Parathyroid adenoma (tissue), 2 donors: ENCODE results near the gene AGBL5.

Source experiments
- H2AFZ ChIP-seq: fragments of 300-600 bp; sonication (generic); one replicate; pipeline ENCODE4 v1.7.0; 2017; ENCODE audit warnings: antibody characterized with exemption, mild to moderate bottlenecking
- H3K27ac ChIP-seq: fragments of 300-600 bp; sonication (generic); one replicate; pipeline ENCODE4 v1.7.0; 2017
- H3K27me3 ChIP-seq: fragments of 300-600 bp; sonication (generic); one replicate; pipeline ENCODE4 v1.7.0; 2017; ENCODE audit warnings: low read length; ENCODE audit not compliant: control insufficient read depth, insufficient read depth
- H3K36me3 ChIP-seq: fragments of 300-600 bp; sonication (generic); one replicate; pipeline ENCODE4 v1.7.0; 2017; ENCODE audit warnings: low read length; ENCODE audit not compliant: control insufficient read depth, insufficient read depth
- H3K4me1 ChIP-seq: fragments of 300-600 bp; sonication (generic); one replicate; pipeline ENCODE4 v1.7.0; 2017; ENCODE audit warnings: control low read depth
- H3K4me2 ChIP-seq: fragments of 300-600 bp; sonication (generic); one replicate; pipeline ENCODE4 v1.7.0; 2017; ENCODE audit warnings: low read length
- H3K4me3 ChIP-seq: fragments of 300-600 bp; sonication (generic); one replicate; pipeline ENCODE4 v1.7.0; 2017; ENCODE audit warnings: low read depth, low read length
- H3K79me2 ChIP-seq: fragments of 300-600 bp; sonication (generic); one replicate; pipeline ENCODE4 v1.7.0; 2017; ENCODE audit warnings: control low read depth
- H3K9ac ChIP-seq: fragments of 300-600 bp; sonication (generic); one replicate; pipeline ENCODE4 v1.7.0; 2017; ENCODE audit warnings: mild to moderate bottlenecking
- H3K9me3 ChIP-seq: fragments of 300-600 bp; sonication (generic); one replicate; pipeline ENCODE4 v1.7.0; 2017; ENCODE audit warnings: low read length; ENCODE audit not compliant: control insufficient read depth
- TF ChIP-seq, protein P1 (sequence below): fragments of 300-600 bp; sonication (generic); IDR thresholded peaks from one replicate; pipeline ENCODE4 v1.7.0; 2017; ENCODE audit warnings: antibody characterized with exemption, mild to moderate bottlenecking
- donor health status: primary hyperparathyroidism.

Gene AGBL5

DNA sequence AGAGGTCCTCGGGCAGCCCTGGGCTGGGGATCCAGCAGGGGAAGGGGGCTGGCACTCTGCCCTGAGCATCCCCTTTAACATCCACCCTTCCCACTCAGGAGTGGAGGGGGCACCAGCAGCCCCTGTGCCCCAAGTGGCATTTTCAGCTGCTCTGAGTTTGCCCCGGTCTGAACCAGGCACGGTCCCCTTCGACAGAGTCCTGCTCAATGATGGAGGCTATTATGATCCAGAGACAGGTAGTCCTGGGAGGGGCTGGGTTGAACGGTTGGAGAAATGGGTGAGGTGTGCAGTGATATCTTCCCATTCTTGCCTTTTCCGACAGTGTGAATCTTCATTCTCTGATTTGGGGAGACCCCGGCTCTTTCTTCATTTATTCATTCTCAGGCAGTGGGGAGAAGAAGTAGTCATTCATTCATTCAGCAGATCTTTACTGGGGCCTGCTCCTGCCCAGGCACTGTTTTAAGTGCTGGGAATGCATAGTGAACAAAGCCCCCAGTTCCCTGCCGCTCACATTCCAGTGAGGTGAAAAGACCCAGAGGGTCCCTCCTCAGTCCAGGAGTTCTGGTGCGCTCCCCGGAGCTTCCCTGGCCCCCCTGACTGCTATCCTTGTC lies 33.7 kb downstream of the AGBL5 start:
- Histone ChIP-seq H3K9me3 (no peaks in the 10 kb centered on the region), H3K4me2 (peak overlapping the region; percentile 85), H3K4me1 (peaks cover 15% of the 10 kb centered on the region), H3K27me3 (no peaks in the 10 kb centered on the region), H3K36me3 (no peaks in the 10 kb centered on the region), H2AFZ (peak overlapping the region; percentile 97), H3K9ac (no peak overlapping the region), H3K27ac (peak overlapping the region; percentile 2), H3K4me3 (peak overlapping the region; percentile 56), H3K79me2 (no peaks in the 10 kb centered on the region)
- TF ChIP-seq, protein P1, sequence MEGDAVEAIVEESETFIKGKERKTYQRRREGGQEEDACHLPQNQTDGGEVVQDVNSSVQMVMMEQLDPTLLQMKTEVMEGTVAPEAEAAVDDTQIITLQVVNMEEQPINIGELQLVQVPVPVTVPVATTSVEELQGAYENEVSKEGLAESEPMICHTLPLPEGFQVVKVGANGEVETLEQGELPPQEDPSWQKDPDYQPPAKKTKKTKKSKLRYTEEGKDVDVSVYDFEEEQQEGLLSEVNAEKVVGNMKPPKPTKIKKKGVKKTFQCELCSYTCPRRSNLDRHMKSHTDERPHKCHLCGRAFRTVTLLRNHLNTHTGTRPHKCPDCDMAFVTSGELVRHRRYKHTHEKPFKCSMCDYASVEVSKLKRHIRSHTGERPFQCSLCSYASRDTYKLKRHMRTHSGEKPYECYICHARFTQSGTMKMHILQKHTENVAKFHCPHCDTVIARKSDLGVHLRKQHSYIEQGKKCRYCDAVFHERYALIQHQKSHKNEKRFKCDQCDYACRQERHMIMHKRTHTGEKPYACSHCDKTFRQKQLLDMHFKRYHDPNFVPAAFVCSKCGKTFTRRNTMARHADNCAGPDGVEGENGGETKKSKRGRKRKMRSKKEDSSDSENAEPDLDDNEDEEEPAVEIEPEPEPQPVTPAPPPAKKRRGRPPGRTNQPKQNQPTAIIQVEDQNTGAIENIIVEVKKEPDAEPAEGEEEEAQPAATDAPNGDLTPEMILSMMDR = no peak

GRCh38 chr2:27085673-27086089 lies 34.2 kb downstream of the AGBL5 start:
- H3K27me3 ChIP-seq = no peaks in the 10 kb centered on the region
- peak overlapping the region; percentile 97 for H2AFZ ChIP-seq
- peaks cover 15% of the 10 kb centered on the region for H3K4me1 ChIP-seq
- TF ChIP-seq, protein P1 = peak; percentile 42
- H3K4me3 ChIP-seq = peak overlapping the region; percentile 56
- peak overlapping the region; percentile 85 for H3K4me2 ChIP-seq
- no peaks in the 10 kb centered on the region for H3K79me2 ChIP-seq
- H3K27ac ChIP-seq = peak overlapping the region; percentile 2
- no peak overlapping the region for H3K9ac ChIP-seq
- H3K9me3 ChIP-seq = no peaks in the 10 kb centered on the region
- H3K36me3 ChIP-seq = no peaks in the 10 kb centered on the region

- Histone ChIP-seq H2AFZ (peak overlapping the region; percentile 97), H3K36me3 (no peaks in the 10 kb centered on the region), H3K9ac (peak overlapping the region; percentile 55), H3K27ac (peak overlapping the region; percentile 76), H3K4me2 (peak overlapping the region; percentile 85), H3K9me3 (no peaks in the 10 kb centered on the region), H3K79me2 (no peaks in the 10 kb centered on the region), H3K27me3 (no peaks in the 10 kb centered on the region), H3K4me1 (peaks cover 15% of the 10 kb centered on the region), H3K4me3 (peak overlapping the region; percentile 56)
- TF ChIP-seq, protein P1 = peak; percentile 83
These were observed 34.7 kb downstream of the AGBL5 start for GRCh38 chr2:27086090-27086723.

DNA sequence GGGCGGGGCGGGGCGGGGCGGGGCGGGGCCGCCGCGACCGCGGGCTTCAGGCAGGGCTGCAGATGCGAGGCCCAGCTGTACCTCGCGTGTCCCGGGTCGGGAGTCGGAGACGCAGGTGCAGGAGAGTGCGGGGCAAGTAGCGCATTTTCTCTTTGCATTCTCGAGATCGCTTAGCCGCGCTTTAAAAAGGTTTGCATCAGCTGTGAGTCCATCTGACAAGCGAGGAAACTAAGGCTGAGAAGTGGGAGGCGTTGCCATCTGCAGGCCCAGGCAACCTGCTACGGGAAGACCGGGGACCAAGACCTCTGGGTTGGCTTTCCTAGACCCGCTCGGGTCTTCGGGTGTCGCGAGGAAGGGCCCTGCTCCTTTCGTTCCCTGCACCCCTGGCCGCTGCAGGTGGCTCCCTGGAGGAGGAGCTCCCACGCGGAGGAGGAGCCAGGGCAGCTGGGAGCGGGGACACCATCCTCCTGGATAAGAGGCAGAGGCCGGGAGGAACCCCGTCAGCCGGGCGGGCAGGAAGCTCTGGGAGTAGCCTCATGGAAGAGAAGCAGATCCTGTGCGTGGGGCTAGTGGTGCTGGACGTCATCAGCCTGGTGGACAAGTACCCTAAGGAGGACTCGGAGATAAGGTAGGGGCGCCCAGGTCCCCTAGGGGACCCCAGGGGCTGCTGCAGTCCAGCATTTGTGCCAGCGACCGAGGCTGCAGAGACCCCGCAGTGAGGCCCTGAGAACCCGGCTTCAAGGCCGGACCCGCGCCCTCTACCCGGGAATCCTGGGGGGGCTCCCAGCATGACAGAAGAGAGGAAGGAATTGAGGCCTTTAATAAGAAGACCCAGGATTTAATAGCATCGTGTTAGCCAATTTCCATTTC lies 35.5 kb downstream of the AGBL5 start, which contains the start of gene KHK:
Gene KHK, plus strand, starts transcription at position 49 of the 870 bp plus-strand sequence. Its CDS starts 488 bp downstream, at position 537.
- Histone ChIP-seq H3K36me3 (no peaks in the 10 kb centered on the region), H3K27me3 (no peaks in the 10 kb centered on the region), H3K4me3 (peak within 1 kb of the TSS; percentile 56), H3K9ac (peak within 1 kb of the TSS; percentile 55), H3K4me2 (peak within 1 kb of the TSS; percentile 85), H3K9me3 (no peaks in the 10 kb centered on the region), H3K27ac (peak within 1 kb of the TSS; percentile 76), H3K79me2 (no peaks in the 10 kb centered on the region), H2AFZ (peak within 1 kb of the TSS; percentile 97), H3K4me1 (peaks cover 14% of the 10 kb centered on the region)
- TF ChIP-seq, protein P1 = no peak
